NCI-H2227 (cell line): ENCODE measurements around the gene VASH2.
"Not testable (repeated sequence)": the region's sequence is repeated elsewhere in the genome, so short reads cannot be mapped to it uniquely, and the experiment has no call there.

Source experiments
- DNase-seq: peaks from one replicate; lab custom pipeline; 2025; ENCODE audit not compliant: unreplicated experiment; lab: John Stamatoyannopoulos, UW

The VASH2 gene

DNA sequence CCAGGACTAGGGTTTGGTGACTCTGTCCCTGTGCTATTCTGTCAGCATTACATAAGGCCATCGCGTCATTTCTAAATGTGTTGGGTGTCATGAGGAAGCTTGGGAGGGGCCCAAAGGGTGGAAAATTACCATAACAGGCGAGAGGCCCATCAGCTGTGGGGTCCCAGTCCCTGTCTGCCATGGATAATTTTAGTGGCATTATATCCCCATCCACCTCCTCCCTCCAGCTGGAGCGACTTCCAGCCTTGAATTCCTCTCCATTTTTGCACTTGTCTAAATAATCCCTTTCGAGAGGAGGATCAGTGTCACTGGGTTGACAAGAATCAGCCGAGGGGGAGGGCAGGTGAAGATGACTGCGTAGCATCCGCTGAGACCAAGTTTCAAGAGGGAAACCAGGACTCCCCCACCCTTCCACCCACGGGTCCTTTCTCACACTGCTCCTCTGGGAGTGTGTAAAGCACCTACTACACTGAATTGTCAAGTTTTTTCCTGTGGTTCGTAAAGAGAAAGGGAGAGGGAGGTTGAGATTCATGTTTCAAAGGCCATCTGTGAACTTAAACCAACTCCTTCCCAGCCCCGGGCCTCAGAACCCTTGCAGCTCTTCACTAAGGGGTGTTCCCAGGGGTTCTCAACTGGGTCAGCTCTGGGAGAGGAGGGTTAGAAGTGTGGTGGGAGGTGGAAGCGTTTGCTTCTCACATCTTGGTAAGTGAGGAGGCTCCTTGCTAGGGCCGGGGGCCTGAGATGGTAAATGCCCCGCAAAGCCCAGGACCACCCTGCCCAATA, 29.2 kb downstream of the VASH2 start:
- no peak for DNase-seq

DNA sequence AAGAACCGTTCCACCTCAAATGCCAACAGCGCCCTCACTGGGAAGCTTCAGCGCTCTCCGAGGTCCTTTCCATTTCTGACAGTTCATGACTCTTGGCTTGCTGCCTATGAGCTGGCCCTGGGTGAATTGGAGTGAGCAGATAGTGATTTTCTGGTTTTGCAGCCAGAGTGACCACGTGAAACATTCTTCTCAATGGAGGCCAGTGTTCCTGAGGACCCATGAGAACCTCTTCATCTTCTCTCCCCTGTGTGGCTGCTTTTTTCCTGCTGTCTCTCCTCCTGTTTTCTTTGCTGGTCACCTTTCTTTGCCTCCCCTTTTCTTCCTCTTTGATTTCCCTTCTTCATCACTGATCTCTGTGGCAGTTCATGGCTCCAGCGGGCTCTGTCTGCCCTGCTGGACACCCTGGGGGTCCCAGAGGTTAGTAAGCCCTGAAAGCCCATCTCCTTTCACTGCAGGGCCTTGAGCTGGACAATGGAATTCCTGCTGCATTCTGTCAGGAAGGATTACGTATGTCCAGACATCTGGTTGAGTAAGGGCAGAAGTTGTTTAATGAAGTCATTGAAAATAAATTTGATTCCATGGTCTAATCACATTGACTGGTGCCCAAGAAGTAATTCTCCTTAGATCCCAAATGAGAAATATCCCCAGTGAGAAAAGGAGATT, 29.9 kb downstream of the VASH2 start:
- DNase-seq: no peak

DNA sequence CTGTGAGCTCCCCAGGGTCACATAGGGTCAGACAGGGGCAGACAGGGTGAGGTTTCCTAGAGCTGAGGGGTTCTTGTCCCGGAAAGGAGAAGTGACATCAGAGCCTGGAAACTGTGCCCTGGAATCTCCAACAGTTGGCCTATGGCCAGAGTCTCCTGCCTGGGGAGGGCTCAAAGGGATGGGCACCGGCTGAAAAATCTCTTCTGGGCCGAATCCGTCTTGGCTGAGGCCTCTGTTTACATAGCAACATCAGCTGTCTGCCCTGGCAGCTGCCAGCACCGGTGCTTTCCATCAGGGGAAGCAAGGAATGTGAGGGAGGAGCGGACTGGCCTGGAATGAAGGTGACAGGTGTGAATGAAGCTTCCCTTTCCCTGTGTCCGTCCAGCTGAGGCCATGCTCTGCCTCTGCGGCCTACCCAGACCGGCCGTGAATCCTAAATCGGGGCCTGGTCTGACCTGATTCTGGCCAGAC, 30.7 kb downstream of the VASH2 start:
- DNase-seq: no peak

DNA sequence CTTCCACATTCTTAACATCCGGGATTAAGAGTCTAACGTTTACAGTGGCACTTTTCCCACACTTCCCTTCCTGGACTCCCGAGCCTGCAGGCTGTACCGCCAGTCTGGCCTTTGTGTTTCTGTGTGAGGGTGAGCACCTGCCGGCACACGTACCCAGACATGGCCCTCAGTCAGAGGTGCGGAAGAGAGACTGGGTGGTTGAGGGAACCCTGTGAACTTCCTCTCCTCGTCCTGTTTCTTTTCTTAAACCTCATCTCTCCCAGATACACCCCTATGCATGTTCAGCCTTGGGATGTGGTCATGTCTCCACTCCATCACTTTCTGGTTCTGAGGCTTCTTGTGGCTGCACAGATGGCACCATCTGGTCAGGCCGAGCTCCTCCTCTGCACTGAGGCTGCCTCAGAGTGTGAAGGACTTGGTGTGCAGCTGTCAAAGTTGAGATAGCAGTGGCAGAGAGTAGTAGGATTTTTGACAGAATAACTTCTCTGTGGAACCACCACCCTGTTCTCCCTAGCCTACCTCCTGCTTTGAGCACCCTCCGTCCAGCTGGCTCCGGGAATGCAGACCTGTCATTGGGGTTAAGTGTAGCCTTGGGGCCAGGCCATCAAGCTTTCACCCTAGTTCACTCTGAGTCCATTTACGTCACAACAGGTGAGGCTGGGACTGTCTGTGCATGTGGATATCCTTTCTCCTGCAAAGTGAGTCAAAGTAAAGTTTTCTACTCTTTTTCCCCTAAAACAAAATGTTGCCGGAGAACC, 31.4 kb downstream of the VASH2 start:
- DNase-seq: no peak

DNA sequence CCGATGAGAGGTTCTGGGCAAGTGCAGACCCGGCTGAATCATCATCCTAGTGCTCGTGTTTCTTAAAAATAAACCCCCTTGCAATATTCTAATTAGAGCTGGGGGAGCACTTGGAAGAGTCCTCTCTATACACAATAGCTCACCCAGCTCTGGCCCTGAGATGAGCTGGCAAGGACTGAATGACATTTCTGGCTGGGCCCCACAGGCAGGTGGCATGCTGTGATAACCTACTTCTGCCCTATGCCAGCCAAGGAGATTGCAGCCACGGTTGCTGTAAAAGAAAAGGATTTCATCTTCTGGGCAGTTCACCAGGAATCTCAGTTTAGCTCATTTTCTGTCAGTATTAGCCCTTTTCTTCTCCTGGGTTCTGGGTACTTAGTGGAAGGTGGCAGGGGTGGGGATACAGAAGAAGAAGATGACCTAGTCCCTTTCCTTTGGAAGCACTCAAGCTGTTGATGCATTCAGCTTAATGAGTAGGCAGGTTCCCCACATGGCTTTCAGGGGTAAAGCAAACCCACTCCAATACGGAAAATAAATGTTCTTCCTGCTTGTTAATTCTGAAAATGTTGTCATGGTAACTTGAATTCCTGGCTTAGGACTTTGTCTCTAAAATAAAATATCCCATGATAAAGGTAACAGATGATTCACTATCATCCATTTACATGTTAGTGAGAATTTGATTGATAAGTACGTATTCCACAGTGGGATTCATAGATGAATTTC, 32.2 kb downstream of the VASH2 start:
- no peak for DNase-seq

DNA sequence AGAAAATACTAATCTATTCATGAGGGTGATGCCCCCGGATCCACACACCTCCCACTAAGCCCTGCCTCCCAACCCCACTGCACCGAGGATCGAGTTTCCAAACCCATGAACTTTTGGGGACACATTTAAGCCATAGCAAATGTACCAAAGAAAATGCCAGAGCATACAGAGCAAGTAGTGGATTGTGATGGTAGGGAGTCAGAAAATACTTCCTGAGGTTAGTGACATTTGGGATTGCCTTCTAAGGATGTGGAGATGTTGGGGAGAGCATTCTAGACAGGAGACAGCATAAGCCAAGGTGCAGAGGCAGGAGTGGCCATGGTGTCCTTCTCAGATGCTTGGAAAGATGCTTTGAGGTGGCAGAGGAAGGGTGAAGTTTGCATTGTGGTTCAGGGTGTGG, 33.1 kb downstream of the VASH2 start:
- no peak for DNase-seq

DNA sequence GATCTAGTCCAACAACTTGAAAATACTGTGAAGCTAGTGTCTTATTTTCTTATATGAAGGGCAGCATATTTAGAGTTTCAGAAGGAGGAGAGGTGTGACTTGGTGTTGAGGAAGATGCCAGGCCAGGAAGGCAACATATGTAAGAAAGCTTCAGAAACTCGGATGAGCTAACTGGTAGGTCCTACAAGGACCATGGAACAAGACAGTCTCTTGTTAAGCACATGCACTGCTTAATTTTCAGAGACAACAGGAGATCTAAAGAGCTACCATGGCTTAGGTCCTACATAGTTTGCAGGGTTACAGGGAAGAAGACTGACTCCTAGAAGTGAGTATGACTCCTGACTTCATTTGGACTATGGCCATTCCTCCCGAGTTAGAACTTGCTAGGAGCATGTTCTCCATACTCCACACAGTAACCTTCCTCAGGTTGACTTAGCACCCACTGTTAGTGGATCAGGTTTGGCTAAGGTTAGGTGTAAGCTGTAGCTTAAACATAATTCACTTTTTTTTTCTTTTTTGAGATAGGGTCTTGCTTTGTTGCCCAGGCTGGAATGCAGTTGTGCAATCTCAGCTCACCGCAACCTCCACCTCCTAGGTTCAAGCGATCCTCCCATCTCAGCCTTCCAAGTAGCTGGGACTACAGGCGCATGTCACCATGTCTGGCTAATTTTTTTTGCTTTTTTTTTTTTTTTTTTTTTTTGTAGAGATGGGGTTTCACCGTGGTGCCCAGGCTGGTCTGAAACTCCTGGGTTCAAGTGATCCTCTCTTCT, 34.4 kb downstream of the VASH2 start:
- no peak for DNase-seq

DNA sequence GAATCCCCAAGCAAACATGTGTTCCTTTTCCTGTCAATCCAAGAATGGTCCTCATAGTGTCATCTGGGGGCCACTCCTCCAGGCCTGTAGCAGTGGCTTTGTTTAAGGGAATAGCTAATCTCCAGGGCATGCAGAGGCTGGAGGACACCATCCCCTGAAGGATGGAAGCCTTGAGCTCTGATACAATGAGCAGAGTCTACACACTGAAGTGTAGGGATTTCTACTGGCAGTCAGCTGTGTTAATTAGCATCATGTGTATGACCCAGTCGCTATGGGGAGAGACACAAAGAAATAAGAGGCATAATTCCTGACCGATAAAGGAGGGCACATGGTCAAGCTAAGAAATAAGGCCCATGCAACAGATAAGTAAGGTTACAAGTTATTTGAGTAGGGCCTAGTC, 36.2 kb downstream of the VASH2 start:
- DNase-seq: no peak

DNA sequence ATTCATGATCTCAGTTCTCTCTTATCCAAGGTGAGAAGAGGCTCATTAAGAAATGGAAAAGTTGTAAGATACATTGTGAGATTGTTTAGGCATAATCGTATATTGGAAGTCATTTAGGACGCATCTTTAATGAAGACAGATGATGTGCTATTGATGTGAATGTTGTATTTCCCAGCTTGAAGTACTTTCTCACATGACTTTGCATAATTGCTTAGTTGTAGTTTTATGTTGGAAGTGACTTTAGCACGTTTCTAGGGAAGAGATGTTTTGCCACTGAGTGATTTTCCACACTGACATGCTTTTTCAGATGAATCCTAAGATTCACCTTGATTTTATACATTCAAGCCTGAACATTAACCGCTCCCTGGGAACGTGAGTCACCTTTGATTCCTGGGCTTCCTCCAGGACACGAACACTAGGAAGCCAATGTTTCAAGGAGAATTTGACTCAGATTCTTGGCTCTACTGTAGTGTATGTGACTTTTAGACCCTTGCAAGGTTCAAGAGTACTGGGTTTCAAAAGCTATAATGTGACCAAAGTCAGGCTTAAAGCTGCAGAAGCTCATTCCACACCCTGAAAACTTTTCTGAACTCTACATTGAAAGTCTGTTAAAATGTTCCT, 37.5 kb downstream of the VASH2 start:
- DNase-seq: no peak

DNA sequence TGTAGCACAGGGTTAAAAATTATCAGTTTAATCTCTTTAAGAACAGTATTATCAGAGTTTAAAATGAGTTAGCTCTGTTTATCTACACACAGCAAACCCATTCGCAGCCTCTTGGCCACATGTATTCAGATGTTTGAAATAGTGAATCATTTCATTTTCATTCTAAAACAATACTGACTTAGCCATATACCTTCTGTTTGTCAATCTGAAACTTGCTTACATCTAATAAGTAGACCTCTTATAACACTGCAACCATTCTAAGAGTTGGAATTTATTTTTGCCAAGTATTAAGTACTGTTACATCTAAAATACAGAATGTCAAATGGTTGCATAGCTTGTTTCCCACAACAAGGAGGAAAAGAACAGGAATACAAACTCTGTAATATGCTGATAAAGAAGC, 39.9 kb downstream of the VASH2 start:
- no peak for DNase-seq

DNA sequence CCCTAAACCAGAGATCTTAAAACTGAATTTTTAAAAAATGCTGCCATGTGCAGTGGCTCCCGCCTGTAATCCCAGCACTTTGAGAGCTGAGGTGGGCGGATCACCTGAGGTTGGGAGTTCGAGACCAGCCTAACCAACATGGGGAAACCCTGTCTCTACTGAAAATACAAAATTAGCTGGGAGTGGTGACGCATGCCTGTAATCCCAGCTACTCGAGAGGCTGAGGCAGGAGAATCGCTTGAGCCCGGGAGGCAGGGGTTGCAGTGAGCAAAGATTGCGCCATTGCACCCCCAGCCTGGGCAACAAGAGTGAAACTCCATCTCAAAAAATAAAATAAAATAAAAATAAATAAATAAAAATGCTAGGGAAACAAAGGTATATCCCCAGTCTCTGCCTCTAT, 43.6 kb downstream of the VASH2 start:
- DNase-seq: not testable (repeated sequence)

DNA sequence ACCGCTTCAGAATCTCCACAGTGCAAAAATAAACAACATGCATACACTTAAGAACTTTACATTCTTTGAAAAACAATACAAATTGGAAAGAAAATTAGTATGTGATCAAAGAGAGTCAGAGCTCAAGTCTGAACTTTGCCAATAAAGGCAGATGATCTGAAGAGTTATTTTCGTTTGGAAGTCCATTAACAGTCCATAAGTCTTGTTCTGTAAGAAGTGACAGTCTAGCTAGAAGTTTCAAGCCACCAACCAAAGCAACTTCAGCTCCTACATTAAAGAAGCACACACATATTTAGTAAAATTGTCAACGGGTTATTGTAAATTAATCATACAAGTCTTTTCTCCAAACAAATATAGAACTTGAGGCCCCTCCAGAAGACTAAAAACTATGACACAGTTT, 44.6 kb downstream of the VASH2 start:
- DNase-seq: no peak

DNA sequence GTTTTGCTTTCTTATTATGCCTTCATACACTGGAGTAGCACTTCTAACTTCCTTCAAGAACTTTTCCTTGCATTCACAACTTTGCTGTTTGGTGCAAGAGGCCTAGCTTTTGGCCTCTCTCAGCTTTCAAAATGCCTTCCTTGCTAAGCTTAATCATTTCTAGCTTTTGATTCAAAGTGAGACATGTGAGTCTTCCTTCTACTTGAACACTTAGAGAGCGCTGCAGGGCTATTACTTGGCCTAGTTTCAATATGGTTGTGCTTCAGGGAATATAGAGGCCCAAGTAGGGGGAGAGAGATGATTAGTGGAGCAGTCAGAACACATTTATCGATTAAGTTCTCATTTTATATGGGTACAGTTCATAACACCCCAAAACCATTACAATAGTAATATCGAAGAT, 52.9 kb downstream of the VASH2 start:
- no peak for DNase-seq

DNA sequence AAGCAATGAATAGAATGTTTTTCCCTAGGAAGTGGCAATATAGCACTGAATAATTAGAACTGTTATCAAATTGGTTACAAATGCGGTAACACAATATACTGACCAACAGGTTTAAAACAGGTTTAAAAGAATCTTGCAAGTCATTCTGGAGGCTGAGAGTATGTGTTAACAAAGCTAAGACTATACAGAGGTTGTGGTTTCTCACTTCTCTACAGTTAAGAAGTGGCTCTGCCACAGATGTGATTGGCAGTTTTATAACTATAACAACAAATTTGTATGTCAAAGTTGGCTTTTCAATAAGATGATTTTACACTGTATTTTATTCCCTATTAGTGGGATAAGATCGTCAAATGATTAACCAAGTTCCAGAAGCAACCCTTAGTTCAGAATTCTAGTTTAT, 58.2 kb downstream of the VASH2 start:
- DNase-seq: no peak

DNA sequence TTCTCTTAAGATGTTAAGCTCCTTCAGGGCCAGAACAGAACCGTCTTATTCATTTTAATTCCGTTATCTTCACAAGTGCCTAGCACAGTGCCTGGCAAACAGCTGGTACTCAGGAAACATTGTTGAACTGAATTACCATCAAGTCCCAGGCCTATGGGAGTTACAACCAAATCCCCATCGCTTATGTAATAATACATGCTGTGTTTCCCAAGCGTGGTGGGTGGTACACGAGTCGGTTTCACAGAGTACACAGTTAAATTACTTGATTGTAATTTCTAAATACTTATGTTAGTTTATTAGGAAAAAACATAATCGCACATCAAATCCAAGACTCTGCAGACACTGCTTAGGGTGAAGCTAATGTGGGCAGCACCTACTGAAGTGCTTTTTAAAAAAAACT, 64.3 kb downstream of the VASH2 start:
- DNase-seq: no peak

DNA sequence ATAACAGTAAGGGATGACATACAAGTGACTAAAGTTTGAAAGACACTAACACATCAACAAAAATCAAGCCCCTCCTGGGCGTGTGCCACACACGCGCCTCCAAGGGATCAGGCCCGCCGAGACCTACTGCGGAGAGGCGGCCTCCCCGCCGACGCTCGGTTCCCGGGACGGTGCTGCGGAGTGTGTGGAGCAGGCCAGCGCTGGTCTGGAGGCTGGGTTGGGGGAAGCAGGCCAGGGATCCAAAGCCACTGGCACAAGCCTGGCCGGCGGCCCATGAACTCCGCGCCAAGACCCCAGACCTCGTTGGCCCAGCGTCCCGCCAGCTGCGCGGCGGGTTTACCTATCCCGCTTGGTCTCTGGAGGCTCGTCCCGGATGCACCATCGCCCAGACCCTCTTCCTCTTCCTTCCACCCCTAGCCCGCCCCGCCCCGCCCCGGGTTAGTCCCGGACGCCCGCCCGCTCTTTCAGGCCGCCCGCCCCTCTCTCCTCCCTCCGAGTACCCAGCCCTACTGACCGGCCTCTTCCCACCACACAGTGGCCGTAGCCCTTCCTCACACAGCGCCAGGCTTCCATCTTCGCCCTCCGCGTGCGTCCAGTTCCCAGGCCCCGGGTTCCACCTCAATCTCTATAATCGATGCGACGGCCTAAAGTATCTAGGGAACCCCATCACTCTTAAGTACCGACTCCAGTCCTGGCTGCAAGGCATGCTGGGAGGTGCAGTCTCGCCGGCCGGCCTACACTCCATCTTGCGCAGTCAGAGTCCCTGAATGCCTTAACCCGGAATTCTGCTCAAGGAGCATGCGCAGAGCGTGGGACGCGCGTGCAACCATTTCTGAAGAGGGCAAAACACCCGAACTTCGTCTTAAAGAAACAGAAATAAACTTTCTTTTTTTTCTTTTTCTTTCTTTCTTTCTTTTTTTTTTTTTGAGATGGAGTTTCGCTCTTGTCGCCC, 65.0 kb downstream of the VASH2 start, which contains the start of gene ANGEL2:
Gene ANGEL2, minus strand, starts transcription at position 769 of the 952 bp plus-strand sequence. Its CDS starts 196 bp downstream, at position 573.
- peak; percentile 98 for DNase-seq

DNA sequence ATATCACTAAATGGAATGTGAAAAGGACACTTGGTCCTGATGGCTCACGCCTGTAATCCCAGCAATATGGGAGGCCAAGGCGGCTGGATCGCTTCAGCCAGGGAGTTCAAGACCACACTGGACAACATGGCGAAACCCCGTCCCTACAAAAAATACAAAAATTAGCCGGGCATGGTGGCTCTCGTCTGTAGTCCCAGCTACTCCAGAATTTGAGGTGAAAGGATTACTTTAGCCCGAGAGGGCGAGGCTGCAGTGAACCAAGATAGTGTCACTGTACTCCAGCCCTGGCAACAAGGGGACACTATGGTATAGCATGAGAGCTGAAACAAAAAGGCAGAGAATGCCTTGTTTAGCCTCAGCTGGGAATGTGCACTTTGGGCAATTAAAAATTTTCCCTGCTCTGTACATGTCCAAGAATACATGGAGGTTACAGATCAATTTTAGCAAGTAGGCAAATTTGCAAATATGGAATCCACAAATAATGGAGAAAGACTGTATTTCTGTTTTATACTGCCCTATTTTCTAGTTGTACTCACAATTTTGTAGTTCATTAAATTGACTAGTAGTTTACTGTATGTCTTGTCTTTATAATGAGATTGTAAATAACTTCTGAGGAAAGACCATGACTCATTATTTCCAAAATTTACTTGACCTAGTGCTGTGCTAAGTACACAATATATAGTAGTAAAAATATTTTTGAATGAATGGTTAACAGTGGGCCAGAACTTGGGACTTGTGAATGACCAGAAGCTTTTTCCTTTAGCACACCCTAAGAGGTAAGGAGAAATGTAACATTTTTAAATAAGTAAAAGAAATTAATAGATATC, 67.3 kb downstream of the VASH2 start:
- no peak for DNase-seq

DNA sequence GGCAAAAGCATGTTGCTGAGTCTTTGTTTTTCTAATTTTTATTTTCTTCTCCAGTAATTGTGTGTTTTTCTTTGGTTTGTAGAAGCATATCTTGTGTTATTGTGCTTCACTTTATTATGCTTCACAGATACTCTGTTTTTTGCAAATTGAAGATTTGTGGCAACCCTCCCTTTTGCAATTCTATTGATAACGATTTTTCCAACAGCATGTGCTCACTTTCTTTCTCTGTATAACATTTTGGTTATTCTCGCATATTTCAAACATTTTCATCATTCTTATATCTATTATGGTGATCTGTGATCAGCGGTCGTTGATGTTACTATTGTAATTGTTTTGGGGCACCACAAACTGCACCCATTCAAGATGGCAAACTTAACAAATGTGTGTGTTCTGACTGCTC, 69.1 kb downstream of the VASH2 start:
- no peak for DNase-seq
